ENCODE data around the gene ANAPC7. TPM values are rescaled to one million over a fixed set of nuclear protein-coding genes. Genes with fewer than 3 reads are reported as not detected.
A peak's percentile ranks its signal among the peaks of the same experiment; 100 is the strongest.

ANAPC7 gene
- polyA plus RNA-seq, 1 donor (not counting 4 experiments of a cell fraction or from before 2014, with no cell fraction given) = 68.2 TPM

DNA sequence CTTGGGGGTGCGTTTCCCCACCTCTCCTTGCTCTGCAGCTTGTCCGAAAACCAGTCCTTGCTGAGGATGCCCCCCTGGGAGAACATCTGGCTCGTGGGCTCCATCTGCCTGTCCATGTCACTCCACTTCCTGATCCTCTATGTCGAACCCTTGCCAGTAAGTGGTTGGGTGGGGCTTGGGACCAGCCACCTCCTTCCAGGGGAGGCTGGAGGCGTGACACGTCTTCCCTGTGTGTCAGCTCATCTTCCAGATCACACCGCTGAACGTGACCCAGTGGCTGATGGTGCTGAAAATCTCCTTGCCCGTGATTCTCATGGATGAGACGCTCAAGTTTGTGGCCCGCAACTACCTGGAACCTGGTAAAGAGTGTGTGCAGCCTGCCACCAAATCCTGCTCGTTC is 57.5 kb downstream of the ANAPC7 start:
- Histone ChIP-seq H3K36me3 (ENCODE audit: control insufficient read depth in 2 of 2, extremely low read depth in 1 of 2, insufficient read depth in 2 of 2, low read length in 2 of 2) (peaks cover 61 to 85% of the 10 kb centered on the region in 2 experiments), H2AFZ (ENCODE audit: control insufficient read depth, low read length) (no peak overlapping the region), H3K79me2 (ENCODE audit: control insufficient read depth, insufficient read depth, low read length) (peaks cover 15% of the 10 kb centered on the region), H3K4me1 (ENCODE audit: control insufficient read depth, extremely low read depth, insufficient read depth, low read length) (peaks cover 26% of the 10 kb centered on the region), H4K20me1 (ENCODE audit: control insufficient read depth, extremely low read depth, insufficient read depth, low read length) (no peaks in the 10 kb centered on the region), H3K4me2 (ENCODE audit: control insufficient read depth, extremely low read depth, insufficient read depth, low read depth, low read length) (peak overlapping the region; percentile 46), H3K9me3 (ENCODE audit: control insufficient read depth, low read depth, low read length) (no peaks in the 10 kb centered on the region), H3K27ac (ENCODE audit: control insufficient read depth, insufficient read depth, low read length) (peak overlapping the region; percentile 89), H3K9me1 (ENCODE audit: control insufficient read depth, extremely low read depth, insufficient read depth, low read length) (no peaks in the 10 kb centered on the region), H3K27me3 (ENCODE audit: control insufficient read depth, extremely low read depth, insufficient read depth, low read length) (no peaks in the 10 kb centered on the region), H3K4me3 (ENCODE audit: control insufficient read depth in 2 of 3, extremely low read depth in 1 of 3, insufficient read depth in 2 of 3, low read depth in 1 of 3, low read length in 3 of 3) (no peak overlapping the region), H3K9ac (ENCODE audit: control insufficient read depth, extremely low read depth, insufficient read depth, low read length) (peak overlapping the region; percentile 61)
- TF ChIP-seq EZH2 (IDR thresholded peaks at IDR 0.05; ENCODE audit: low read length) = no peak
- TF ChIP-seq, protein P1, sequence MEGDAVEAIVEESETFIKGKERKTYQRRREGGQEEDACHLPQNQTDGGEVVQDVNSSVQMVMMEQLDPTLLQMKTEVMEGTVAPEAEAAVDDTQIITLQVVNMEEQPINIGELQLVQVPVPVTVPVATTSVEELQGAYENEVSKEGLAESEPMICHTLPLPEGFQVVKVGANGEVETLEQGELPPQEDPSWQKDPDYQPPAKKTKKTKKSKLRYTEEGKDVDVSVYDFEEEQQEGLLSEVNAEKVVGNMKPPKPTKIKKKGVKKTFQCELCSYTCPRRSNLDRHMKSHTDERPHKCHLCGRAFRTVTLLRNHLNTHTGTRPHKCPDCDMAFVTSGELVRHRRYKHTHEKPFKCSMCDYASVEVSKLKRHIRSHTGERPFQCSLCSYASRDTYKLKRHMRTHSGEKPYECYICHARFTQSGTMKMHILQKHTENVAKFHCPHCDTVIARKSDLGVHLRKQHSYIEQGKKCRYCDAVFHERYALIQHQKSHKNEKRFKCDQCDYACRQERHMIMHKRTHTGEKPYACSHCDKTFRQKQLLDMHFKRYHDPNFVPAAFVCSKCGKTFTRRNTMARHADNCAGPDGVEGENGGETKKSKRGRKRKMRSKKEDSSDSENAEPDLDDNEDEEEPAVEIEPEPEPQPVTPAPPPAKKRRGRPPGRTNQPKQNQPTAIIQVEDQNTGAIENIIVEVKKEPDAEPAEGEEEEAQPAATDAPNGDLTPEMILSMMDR (optimal IDR thresholded peaks at IDR 0.05 in 1 of 3, IDR thresholded peaks at IDR 0.05 in 1 of 3, conservative IDR thresholded peaks at IDR 0.05 in 1 of 3; ENCODE audit: extremely low read depth in 1 of 3, insufficient read depth in 2 of 3, low read length in 3 of 3) = no peak
- no peak for FAIRE-seq
- no peak for DNase-seq (ENCODE audit: low read depth, low spot score)
- dilution Hi-C loops (cut with MboI; ENCODE audit: extremely low pct_ligation_motif_present, low sequenced_read_pairs) = no loop called here

DNA sequence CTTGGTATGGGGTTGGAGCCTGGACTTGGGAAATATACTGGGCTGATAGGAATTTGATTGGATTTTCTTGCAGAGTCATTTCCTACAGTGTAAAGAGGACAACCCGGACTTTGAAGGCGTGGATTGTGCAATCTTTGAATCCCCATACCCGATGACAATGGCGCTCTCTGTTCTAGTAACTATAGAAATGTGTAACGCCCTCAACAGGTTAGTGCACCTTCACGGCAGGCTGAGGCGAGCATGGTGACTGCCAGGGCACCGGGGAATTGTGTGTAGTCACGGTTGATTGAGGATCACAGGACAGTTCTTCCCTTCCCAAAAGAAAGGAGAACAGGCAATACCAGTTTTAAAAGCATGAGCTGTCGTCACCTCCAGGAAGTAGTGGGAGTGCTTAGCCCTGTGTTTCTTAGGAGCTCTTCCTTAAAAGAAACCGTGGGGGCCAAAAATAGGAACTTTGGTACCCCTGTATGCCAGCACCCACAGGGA is 58.3 kb downstream of the ANAPC7 start:
- DNase-seq (ENCODE audit: low read depth, low spot score) = peak; percentile 73
- Histone ChIP-seq H3K27ac (ENCODE audit: control insufficient read depth, insufficient read depth, low read length) (peak overlapping the region; percentile 89), H3K9ac (ENCODE audit: control insufficient read depth, extremely low read depth, insufficient read depth, low read length) (peak overlapping the region; percentile 61), H3K9me3 (ENCODE audit: control insufficient read depth, low read depth, low read length) (no peaks in the 10 kb centered on the region), H3K36me3 (ENCODE audit: control insufficient read depth in 2 of 2, extremely low read depth in 1 of 2, insufficient read depth in 2 of 2, low read length in 2 of 2) (peaks cover 62 to 87% of the 10 kb centered on the region in 2 experiments), H3K9me1 (ENCODE audit: control insufficient read depth, extremely low read depth, insufficient read depth, low read length) (no peaks in the 10 kb centered on the region), H3K27me3 (ENCODE audit: control insufficient read depth, extremely low read depth, insufficient read depth, low read length) (no peaks in the 10 kb centered on the region), H3K79me2 (ENCODE audit: control insufficient read depth, insufficient read depth, low read length) (peaks cover 17% of the 10 kb centered on the region), H3K4me1 (ENCODE audit: control insufficient read depth, extremely low read depth, insufficient read depth, low read length) (peaks cover 34% of the 10 kb centered on the region), H4K20me1 (ENCODE audit: control insufficient read depth, extremely low read depth, insufficient read depth, low read length) (no peaks in the 10 kb centered on the region), H2AFZ (ENCODE audit: control insufficient read depth, low read length) (no peak overlapping the region), H3K4me2 (ENCODE audit: control insufficient read depth, extremely low read depth, insufficient read depth, low read depth, low read length) (peak overlapping the region; percentile 46), H3K4me3 (ENCODE audit: control insufficient read depth in 2 of 3, extremely low read depth in 1 of 3, insufficient read depth in 2 of 3, low read depth in 1 of 3, low read length in 3 of 3) (no peak overlapping the region)
- dilution Hi-C loops (cut with MboI; ENCODE audit: extremely low pct_ligation_motif_present, low sequenced_read_pairs) = no loop called here
- TF ChIP-seq, protein P1 (optimal IDR thresholded peaks at IDR 0.05 in 1 of 3, IDR thresholded peaks at IDR 0.05 in 1 of 3, conservative IDR thresholded peaks at IDR 0.05 in 1 of 3; ENCODE audit: extremely low read depth in 1 of 3, insufficient read depth in 2 of 3, low read length in 3 of 3) = peak in 1 of 3 experiments; percentile 34
- no peak for TF ChIP-seq EZH2 (IDR thresholded peaks at IDR 0.05; ENCODE audit: low read length)
- FAIRE-seq = peak; percentile 93
